ENCODE measurements around the gene ADO. TPM values are rescaled to one million over a fixed set of nuclear protein-coding genes. Genes with fewer than 3 reads are reported as not detected.

ADO gene
- total and polyA plus RNA-seq, 2 of the 13 experiments (the other 11 are each of a cell fraction or from before 2014, with no cell fraction given), result 8.9 to 15.9 TPM

- TF ChIP-seq, protein P1, sequence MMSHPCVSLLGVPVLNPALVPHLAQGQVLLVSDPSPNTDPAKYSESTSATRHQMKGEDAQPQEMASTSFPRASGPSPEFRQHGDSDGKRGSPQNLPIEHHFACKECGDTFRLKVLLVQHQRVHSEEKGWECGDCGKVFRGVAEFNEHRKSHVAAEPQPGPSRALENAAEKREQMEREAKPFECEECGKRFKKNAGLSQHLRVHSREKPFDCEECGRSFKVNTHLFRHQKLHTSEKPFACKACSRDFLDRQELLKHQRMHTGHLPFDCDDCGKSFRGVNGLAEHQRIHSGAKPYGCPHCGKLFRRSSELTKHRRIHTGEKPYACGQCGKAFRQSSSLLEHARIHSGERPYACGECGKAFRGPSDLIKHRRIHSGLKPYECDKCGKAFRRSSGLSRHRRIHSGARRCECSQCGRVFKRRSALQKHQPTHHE (CRISPR knock-in tag; IDR thresholded peaks at IDR 0.05; ENCODE audit: borderline replicate concordance), result no peak
- TF ChIP-seq ZFX (CRISPR knock-in tag; IDR thresholded peaks at IDR 0.05; ENCODE audit: low read depth) (peak; percentile 71), PHF8 (CRISPR knock-in tag; IDR thresholded peaks at IDR 0.05) (peak; percentile 41), NONO (IDR thresholded peaks at IDR 0.05) (no peak), NONO (CRISPR knock-in tag; conservative IDR thresholded peaks at IDR 0.05) (0 out of 2 replicates have a peak, but pooled peaks have one; percentile 57), ZGPAT (CRISPR knock-in tag; IDR thresholded peaks at IDR 0.05) (peak; percentile 79), BORCS8-MEF2B (CRISPR knock-in tag; IDR thresholded peaks at IDR 0.05) (peak; percentile 44; the same call in 1 of the 2 replicates), STAG1 (CRISPR knock-in tag; IDR thresholded peaks at IDR 0.05) (peak; percentile 83), MZF1 (CRISPR knock-in tag; IDR thresholded peaks at IDR 0.05; ENCODE audit: borderline replicate concordance) (no peak), TIGD3 (CRISPR knock-in tag; IDR thresholded peaks at IDR 0.05; ENCODE audit: borderline replicate concordance) (no peak), HNRNPLL (IDR thresholded peaks at IDR 0.05; ENCODE audit: low read depth, low read length, poor library complexity, severe bottlenecking) (peak; percentile 77), HHEX (CRISPR knock-in tag; IDR thresholded peaks at IDR 0.05) (no peak), ZNF547 (CRISPR knock-in tag; IDR thresholded peaks at IDR 0.05) (0 out of 2 replicates have a peak, but pooled peaks have one; percentile 38), FOSL2 (CRISPR knock-in tag; IDR thresholded peaks at IDR 0.05) (peak; percentile 91), ELF3 (CRISPR knock-in tag; IDR thresholded peaks at IDR 0.05) (peak; percentile 41; the same call in 1 of the 2 replicates), ZFP90 (CRISPR knock-in tag; IDR thresholded peaks at IDR 0.05; ENCODE audit: borderline replicate concordance) (0 out of 2 replicates have a peak, but pooled peaks have one; percentile 14), ZNF180 (CRISPR knock-in tag; IDR thresholded peaks at IDR 0.05; ENCODE audit: borderline replicate concordance, low read depth) (no peak), KDM5A (IDR thresholded peaks at IDR 0.05; ENCODE audit: borderline replicate concordance, low read length) (no peak), SALL1 (CRISPR knock-in tag; IDR thresholded peaks at IDR 0.05) (peak; percentile 64), ETV5 (CRISPR knock-in tag; IDR thresholded peaks at IDR 0.05; ENCODE audit: borderline replicate concordance) (peak; percentile 29; the same call in 1 of the 2 replicates), CBX1 (IDR thresholded peaks at IDR 0.05; ENCODE audit: low read depth) (no peak)
- TF ChIP-seq, protein P2, sequence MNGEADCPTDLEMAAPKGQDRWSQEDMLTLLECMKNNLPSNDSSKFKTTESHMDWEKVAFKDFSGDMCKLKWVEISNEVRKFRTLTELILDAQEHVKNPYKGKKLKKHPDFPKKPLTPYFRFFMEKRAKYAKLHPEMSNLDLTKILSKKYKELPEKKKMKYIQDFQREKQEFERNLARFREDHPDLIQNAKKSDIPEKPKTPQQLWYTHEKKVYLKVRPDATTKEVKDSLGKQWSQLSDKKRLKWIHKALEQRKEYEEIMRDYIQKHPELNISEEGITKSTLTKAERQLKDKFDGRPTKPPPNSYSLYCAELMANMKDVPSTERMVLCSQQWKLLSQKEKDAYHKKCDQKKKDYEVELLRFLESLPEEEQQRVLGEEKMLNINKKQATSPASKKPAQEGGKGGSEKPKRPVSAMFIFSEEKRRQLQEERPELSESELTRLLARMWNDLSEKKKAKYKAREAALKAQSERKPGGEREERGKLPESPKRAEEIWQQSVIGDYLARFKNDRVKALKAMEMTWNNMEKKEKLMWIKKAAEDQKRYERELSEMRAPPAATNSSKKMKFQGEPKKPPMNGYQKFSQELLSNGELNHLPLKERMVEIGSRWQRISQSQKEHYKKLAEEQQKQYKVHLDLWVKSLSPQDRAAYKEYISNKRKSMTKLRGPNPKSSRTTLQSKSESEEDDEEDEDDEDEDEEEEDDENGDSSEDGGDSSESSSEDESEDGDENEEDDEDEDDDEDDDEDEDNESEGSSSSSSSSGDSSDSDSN (CRISPR knock-in tag; IDR thresholded peaks at IDR 0.05), result peak; percentile 93
- TF ChIP-seq, protein P3, sequence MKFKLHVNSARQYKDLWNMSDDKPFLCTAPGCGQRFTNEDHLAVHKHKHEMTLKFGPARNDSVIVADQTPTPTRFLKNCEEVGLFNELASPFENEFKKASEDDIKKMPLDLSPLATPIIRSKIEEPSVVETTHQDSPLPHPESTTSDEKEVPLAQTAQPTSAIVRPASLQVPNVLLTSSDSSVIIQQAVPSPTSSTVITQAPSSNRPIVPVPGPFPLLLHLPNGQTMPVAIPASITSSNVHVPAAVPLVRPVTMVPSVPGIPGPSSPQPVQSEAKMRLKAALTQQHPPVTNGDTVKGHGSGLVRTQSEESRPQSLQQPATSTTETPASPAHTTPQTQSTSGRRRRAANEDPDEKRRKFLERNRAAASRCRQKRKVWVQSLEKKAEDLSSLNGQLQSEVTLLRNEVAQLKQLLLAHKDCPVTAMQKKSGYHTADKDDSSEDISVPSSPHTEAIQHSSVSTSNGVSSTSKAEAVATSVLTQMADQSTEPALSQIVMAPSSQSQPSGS (CRISPR knock-in tag; IDR thresholded peaks at IDR 0.05), result 0 out of 2 replicates have a peak, but pooled peaks have one; percentile 20
These were observed 13.4 kb downstream of the ADO start (continued) for GRCh38 chr10:62817766-62818425.
